Body of pancreas (tissue), 4 donors: ENCODE measurements around the gene SERINC3.

Experiments used
- POLR2A ChIP-seq, 3 donors: fragments of 450-650 bp; IDR thresholded peaks; one replicate each; pipeline ENCODE4 v1.6.1; 2016; ENCODE audit warnings: antibody characterized with exemption in 3 of 3, mild to moderate bottlenecking in 2 of 3
- TF ChIP-seq, protein P1 (sequence below), 7 experiments: fragments of 450-650 bp in 4 of 7; fragments of 200-600 bp in 3 of 7; sonication (generic) in 3 of 7; IDR thresholded peaks; one replicate each; pipeline ENCODE4 v1.5.1; 2016 to 2019; ENCODE audit warnings: antibody characterized with exemption in 7 of 7

DNA sequence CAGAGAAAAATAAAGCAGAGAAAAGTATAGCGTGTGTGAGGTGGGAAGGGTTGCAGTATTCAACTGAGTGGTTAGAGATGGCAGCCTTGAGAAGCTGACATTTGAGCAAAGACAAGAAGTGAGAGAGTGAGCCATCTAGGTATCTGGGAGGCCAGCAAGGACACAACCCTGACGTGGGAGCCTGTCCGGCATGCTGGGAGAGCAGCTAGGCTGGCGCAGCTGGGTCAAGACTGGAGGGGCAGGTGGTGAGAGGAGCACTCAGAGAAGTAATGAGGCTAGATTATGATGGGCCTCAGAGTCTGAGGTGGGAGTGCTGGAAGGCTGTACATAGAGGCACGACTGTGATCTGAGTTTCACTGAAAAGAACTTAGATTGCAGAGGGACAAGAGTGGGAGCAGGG, 33.3 kb downstream of the SERINC3 start:
- TF ChIP-seq, protein P1, sequence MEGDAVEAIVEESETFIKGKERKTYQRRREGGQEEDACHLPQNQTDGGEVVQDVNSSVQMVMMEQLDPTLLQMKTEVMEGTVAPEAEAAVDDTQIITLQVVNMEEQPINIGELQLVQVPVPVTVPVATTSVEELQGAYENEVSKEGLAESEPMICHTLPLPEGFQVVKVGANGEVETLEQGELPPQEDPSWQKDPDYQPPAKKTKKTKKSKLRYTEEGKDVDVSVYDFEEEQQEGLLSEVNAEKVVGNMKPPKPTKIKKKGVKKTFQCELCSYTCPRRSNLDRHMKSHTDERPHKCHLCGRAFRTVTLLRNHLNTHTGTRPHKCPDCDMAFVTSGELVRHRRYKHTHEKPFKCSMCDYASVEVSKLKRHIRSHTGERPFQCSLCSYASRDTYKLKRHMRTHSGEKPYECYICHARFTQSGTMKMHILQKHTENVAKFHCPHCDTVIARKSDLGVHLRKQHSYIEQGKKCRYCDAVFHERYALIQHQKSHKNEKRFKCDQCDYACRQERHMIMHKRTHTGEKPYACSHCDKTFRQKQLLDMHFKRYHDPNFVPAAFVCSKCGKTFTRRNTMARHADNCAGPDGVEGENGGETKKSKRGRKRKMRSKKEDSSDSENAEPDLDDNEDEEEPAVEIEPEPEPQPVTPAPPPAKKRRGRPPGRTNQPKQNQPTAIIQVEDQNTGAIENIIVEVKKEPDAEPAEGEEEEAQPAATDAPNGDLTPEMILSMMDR (IDR thresholded peaks at IDR 0.05), result no peak
- TF ChIP-seq POLR2A (IDR thresholded peaks at IDR 0.05), result no peak
